CD4-positive, alpha-beta T cell (primary cell): Measurements from ENCODE around the gene EPG5. TPM values are rescaled to one million over a fixed set of nuclear protein-coding genes. Genes with fewer than 3 reads are reported as not detected.

Experiments used
- ATAC-seq: fragments of 200-7000 bp; cut with Tn5 transposase; one replicate; pipeline ENCODE4 v1.10.0; 2022; ENCODE audit warnings: mild to moderate bottlenecking; ENCODE audit not compliant: poor library complexity
- CTCF ChIA-PET: fragments of 350-600 bp; sonication (Branson Sonifier 250); formaldehyde crosslinking; loops from one replicate; lab custom pipeline; 2021; ENCODE audit warnings: antibody characterized with exemption, inconsistent platforms; lab: Charles Lee
- POLR2A ChIA-PET: fragments of 350-600 bp; sonication (Branson Sonifier 250); formaldehyde crosslinking; loops from one replicate; lab custom pipeline; 2021; ENCODE audit warnings: antibody characterized with exemption, inconsistent platforms; lab: Charles Lee
- DNase-seq, 14 experiments: peaks; one replicate each; pipeline ENCODE4 v3.0.0-alpha.2; 2013 to 2020; ENCODE audit warnings: mixed read lengths in 2 of 14
- H3K27ac ChIP-seq, 2 donors: one replicate each; pipeline versions ENCODE4 v1.5.1 to v1.7.0; 2013; ENCODE audit warnings: low read length in 2 of 2, low read depth in 1 of 2, mild to moderate bottlenecking in 1 of 2
- H3K27me3 ChIP-seq, 2 experiments: 1 replicate in 1 of 2; 2 replicates in 1 of 2; pipeline versions ENCODE4 v1.6.1 to v1.7.0; 2013; ENCODE audit warnings: low read length in 2 of 2, control low read depth in 1 of 2, mild to moderate bottlenecking in 1 of 2, moderate library complexity in 1 of 2; ENCODE audit not compliant: insufficient read depth in 2 of 2, control insufficient read depth in 1 of 2
- H3K36me3 ChIP-seq: one replicate; pipeline ENCODE4 v1.6.1; 2013; ENCODE audit warnings: low read length, control low read depth; ENCODE audit not compliant: insufficient read depth
- H3K4me1 ChIP-seq: one replicate; pipeline ENCODE4 v1.6.1; 2013; ENCODE audit warnings: low read length, control low read depth; ENCODE audit not compliant: insufficient read depth
- H3K4me3 ChIP-seq: one replicate; pipeline ENCODE4 v1.5.1; 2013; ENCODE audit warnings: mild to moderate bottlenecking, low read length, moderate library complexity
- H3K9me3 ChIP-seq, 2 experiments: 1 replicate in 1 of 2; 2 replicates in 1 of 2; pipeline versions ENCODE4 v1.6.1 to v1.7.0; 2013; ENCODE audit warnings: low read length in 2 of 2, mild to moderate bottlenecking in 2 of 2, control low read depth in 1 of 2, moderate library complexity in 1 of 2; ENCODE audit not compliant: control insufficient read depth in 1 of 2, insufficient read depth in 1 of 2
- H3K27ac Mint-ChIP-seq: one replicate; pipeline ENCODE4 v1.8.0; 2020; ENCODE audit warnings: mixed read lengths
- H3K27me3 Mint-ChIP-seq: one replicate; pipeline ENCODE4 v1.8.0; 2021; ENCODE audit warnings: mixed read lengths
- H3K36me3 Mint-ChIP-seq: one replicate; pipeline ENCODE4 v1.8.0; 2021; ENCODE audit warnings: low read depth, mixed read lengths
- H3K4me1 Mint-ChIP-seq: one replicate; pipeline ENCODE4 v1.8.0; 2021; ENCODE audit warnings: low read depth, mixed read lengths
- H3K4me3 Mint-ChIP-seq: one replicate; pipeline ENCODE4 v1.8.0; 2020; ENCODE audit warnings: mild to moderate bottlenecking, mixed read lengths
- H3K9me3 Mint-ChIP-seq: one replicate; pipeline ENCODE4 v1.8.0; 2020; ENCODE audit warnings: mixed read lengths
- CTCF ChIP-seq: fragments of 200-600 bp; IDR thresholded peaks from one replicate; pipeline ENCODE4 v1.8.0; 2022; ENCODE audit warnings: antibody characterized with exemption, mild to moderate bottlenecking
- intact Hi-C, 2 experiments: fragments of 100-400 bp; cut with DNase I in 1 of 2; cut with micrococcal nuclease in 1 of 2; formaldehyde crosslinking; loops; one replicate each; pipeline versions ENCODE4 v1.15.1 to v1.9.0; 2023 to 2025; cut with DNase I, micrococcal nuclease
- total RNA-seq, 174 experiments: library from RNA in 2 of 174; stranded (reverse) in 2 of 174; gene quantifications; one replicate each; pipeline ENCODE4 v1.2.3 and lab custom pipeline; 2021 to 2026

The EPG5 gene
- total RNA-seq, 2 experiments from 2014 or later: 25.3 to 26.9 TPM

DNA sequence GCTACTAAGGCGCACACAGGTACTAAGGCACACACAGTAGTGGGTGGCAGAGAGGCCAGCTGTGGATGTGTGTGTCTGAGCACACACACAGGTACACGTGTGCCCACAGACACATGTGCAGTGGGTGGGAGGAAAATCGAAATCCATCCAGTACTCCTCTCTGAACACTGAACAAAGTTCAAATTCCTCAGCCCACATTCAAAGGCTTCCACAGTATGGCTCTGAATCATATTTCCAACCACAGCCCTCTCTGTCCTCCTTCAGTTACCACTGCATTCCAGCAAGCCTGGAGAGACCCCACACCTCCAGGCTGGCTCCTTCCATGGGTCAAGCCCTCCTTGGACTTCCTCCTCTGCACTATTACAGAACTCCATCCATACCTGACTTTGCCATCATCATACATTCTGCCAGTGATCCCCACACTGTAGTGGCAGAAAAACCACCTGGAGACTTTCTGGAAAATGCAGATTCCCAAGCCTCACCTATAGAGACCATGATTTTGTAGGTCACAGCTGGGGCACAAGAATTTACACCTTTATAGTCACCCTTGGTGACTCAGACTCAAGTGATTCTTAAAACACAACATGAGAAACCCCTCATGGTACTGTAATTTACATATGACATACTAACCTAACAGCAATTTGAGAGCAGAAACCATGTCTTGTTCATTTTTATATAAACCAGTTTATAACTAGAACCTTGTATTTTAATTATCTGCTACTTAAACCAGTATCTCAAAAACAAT is 31.4 kb downstream of the EPG5 start:
- Histone ChIP-seq H3K4me3 (no peak overlapping the region), H3K27ac (no peak overlapping the region), H3K36me3 (peaks cover 61% of the 10 kb centered on the region), H3K27me3 (no peaks in the 10 kb centered on the region), H3K4me1 (peaks cover 11% of the 10 kb centered on the region), H3K9me3 (no peaks in the 10 kb centered on the region)
- ChIA-PET CTCF (no interaction called here), POLR2A (no interaction called here)
- H3K4me1 Mint-ChIP-seq: peaks cover 7% of the 10 kb centered on the region
- no peak overlapping the region for H3K27ac Mint-ChIP-seq
- H3K27me3 Mint-ChIP-seq: no peaks in the 10 kb centered on the region
- intact Hi-C loops: no loop called here
- peaks cover 82% of the 10 kb centered on the region for H3K36me3 Mint-ChIP-seq
- no peak overlapping the region for H3K4me3 Mint-ChIP-seq
- ATAC-seq: no peak
- no peaks in the 10 kb centered on the region for H3K9me3 Mint-ChIP-seq
- no peak for TF ChIP-seq CTCF
- no peak for DNase-seq

DNA sequence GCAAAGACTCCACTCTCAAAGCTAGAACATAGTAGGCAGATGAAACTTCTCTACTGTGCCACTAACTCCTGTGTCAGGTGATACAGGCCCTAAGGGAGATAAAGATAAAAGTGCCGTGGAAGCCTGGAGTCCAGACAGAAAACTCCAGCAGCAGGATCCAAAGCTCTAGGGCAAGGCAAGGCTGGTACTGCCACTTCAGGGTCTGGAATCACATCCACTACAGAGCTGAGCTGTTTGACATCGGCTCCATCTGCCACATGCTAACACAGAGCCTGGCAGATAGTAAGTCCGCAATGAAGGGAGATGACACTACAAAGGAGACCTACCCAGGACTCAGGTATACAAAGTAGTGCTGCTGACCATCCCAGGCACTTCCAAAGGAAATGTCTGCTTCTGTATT is 34.4 kb downstream of the EPG5 start:
- H3K36me3 Mint-ChIP-seq: peaks cover 81% of the 10 kb centered on the region
- no peak for TF ChIP-seq CTCF
- peaks cover 70% of the 10 kb centered on the region for H3K36me3 ChIP-seq
- no peak overlapping the region for H3K27ac ChIP-seq
- peak overlapping the region; percentile 24 for H3K27ac Mint-ChIP-seq
- intact Hi-C loops: no loop called here
- H3K27me3 Mint-ChIP-seq: no peaks in the 10 kb centered on the region
- H3K4me1 Mint-ChIP-seq: no peaks in the 10 kb centered on the region
- no peaks in the 10 kb centered on the region for H3K4me1 ChIP-seq
- no peaks in the 10 kb centered on the region for H3K27me3 ChIP-seq
- H3K4me3 Mint-ChIP-seq: no peak overlapping the region
- CTCF ChIA-PET: interaction anchor here (1.0 kb wide), 2 partner anchors 52 to 141 kb away, joined by 3 read pairs; no protein-coding TSS in a partner anchor
- ATAC-seq (no peak), DNase-seq (no peak)
- POLR2A ChIA-PET: no interaction called here
- no peak overlapping the region for H3K4me3 ChIP-seq
- no peaks in the 10 kb centered on the region for H3K9me3 ChIP-seq
- no peaks in the 10 kb centered on the region for H3K9me3 Mint-ChIP-seq

- ATAC-seq (peak; percentile 51), DNase-seq (peak in 2 of 14 experiments; percentile 23 to 44)
- H3K9me3 ChIP-seq: no peaks in the 10 kb centered on the region
- H3K4me3 ChIP-seq: no peak overlapping the region
- H3K36me3 Mint-ChIP-seq: peaks cover 92% of the 10 kb centered on the region
- TF ChIP-seq CTCF: no peak
- no peak overlapping the region for H3K4me3 Mint-ChIP-seq
- intact Hi-C loops: no loop called here
- no peaks in the 10 kb centered on the region for H3K9me3 Mint-ChIP-seq
- H3K36me3 ChIP-seq: peaks cover 73% of the 10 kb centered on the region
- H3K4me1 Mint-ChIP-seq: no peaks in the 10 kb centered on the region
- no peak overlapping the region for H3K27ac ChIP-seq
- H3K27ac Mint-ChIP-seq: peak overlapping the region; percentile 25
- H3K27me3 Mint-ChIP-seq: no peaks in the 10 kb centered on the region
- ChIA-PET POLR2A (interaction anchor here (1.2 kb wide), 1 partner anchor 142 kb away, joined by 4 read pairs; no protein-coding TSS in a partner anchor), CTCF (interaction anchor here (0.9 kb wide), 1 partner anchor 43 kb away, joined by 4 read pairs; no protein-coding TSS in a partner anchor)
- H3K27me3 ChIP-seq: no peaks in the 10 kb centered on the region
- H3K4me1 ChIP-seq: no peaks in the 10 kb centered on the region
Observed at GRCh38 chr18:45930963-45931362, 36.2 kb downstream of the EPG5 start.
